ENCODE results near the gene LAMA2. TPM values are rescaled to one million over a fixed set of nuclear protein-coding genes. Genes with fewer than 3 reads are reported as not detected.

Gene LAMA2
- total and polyA plus RNA-seq, 2 of the 8 experiments (the other 6 are each of a cell fraction or from before 2014, with no cell fraction given) = 1.3 to 3.8 TPM

- no peaks in the 10 kb centered on the region for H3K9me3 ChIP-seq (ENCODE audit: insufficient read depth in 2 of 2, low read depth in 1 of 2, low read length in 1 of 2)
- H4K8ac ChIP-seq (ENCODE audit: extremely low read depth, insufficient read depth, low read length) = no peak overlapping the region
- no peak overlapping the region for H3K14ac ChIP-seq (ENCODE audit: insufficient read length)
- no peak overlapping the region for H2BK20ac ChIP-seq (ENCODE audit: low read length)
- H3K4me3 ChIP-seq (ENCODE audit: extremely low read depth in 1 of 4, insufficient read depth in 2 of 4, low read depth in 3 of 4, low read length in 4 of 4) = no peak overlapping the region
- H3K18ac ChIP-seq (ENCODE audit: extremely low read depth, low read length) = no peak overlapping the region
- DNase-seq (ENCODE audit: low read depth in 1 of 2, low spot score in 2 of 2) = no peak
- CTCF ChIA-PET (ENCODE audit: partially characterized antibody) = interaction anchor here (0.7 to 4.7 kb wide), 3 partner anchors 11 to 88 kb away, joined by 3 to 35 read pairs (median 3); no protein-coding TSS in a partner anchor
- TF ChIP-seq SIRT6 (IDR thresholded peaks at IDR 0.05; ENCODE audit: low read length) (no peak), GTF2F1 (IDR thresholded peaks at IDR 0.05; ENCODE audit: borderline replicate concordance, low read depth, low read length) (no peak), CTBP2 (IDR thresholded peaks at IDR 0.05; ENCODE audit: borderline replicate concordance, insufficient read depth, insufficient read length, low read length) (no peak), ATF3 (IDR thresholded peaks at IDR 0.05; ENCODE audit: insufficient read depth, low read depth, low read length) (no peak), POU5F1 (IDR thresholded peaks at IDR 0.05; ENCODE audit: low read depth, low read length) (no peak), SIN3A (conservative IDR thresholded peaks at IDR 0.05 in 1 of 2, IDR thresholded peaks at IDR 0.05 in 1 of 2; ENCODE audit: low read depth in 1 of 2, low read length in 2 of 2) (no peak)
- FAIRE-seq = no peak
- no peak overlapping the region for H3K4me2 ChIP-seq (ENCODE audit: insufficient read depth in 1 of 2, low read depth in 2 of 2, low read length in 2 of 2)
- no peak overlapping the region for H3K27ac ChIP-seq (ENCODE audit: low read depth, low read length)
- H3K9ac ChIP-seq (replicated peaks in 1 of 4; ENCODE audit: extremely low read depth in 1 of 4, low read depth in 3 of 4, low read length in 3 of 4) = no peak overlapping the region
- H2BK5ac ChIP-seq (ENCODE audit: low read depth, low read length) = no peak overlapping the region
- H2BK120ac ChIP-seq (replicated peaks; ENCODE audit: low read depth, low read length) = no peak overlapping the region
- peaks cover 0 to 3% (median 0%) of the 10 kb centered on the region in 4 experiments; a peak in 1 of 7 replicates for H3K4me1 ChIP-seq (replicated peaks in 1 of 4; ENCODE audit: control insufficient read depth in 3 of 4, insufficient read depth in 4 of 4, low read length in 3 of 4)
- H3K56ac ChIP-seq (replicated peaks; ENCODE audit: insufficient read length, low read depth, low read length) = no peak overlapping the region
- no peak overlapping the region for H4K5ac ChIP-seq (ENCODE audit: insufficient read length, low read depth, low read length)
- no peak overlapping the region for H3K23ac ChIP-seq (ENCODE audit: insufficient read length)
- H3K4ac ChIP-seq (replicated peaks; ENCODE audit: insufficient read length, low read depth, low read length) = no peak overlapping the region
- 86% methylated on average over 2 of the region's 2 CpGs; no CpG with 5 or more reads in 1 of the 2 experiments for WGBS, 2 experiments (ENCODE audit: extremely low coverage in 1 of 2, insufficient coverage in 1 of 2, insufficient read length in 1 of 2, insufficient replicate concordance in 2 of 2, low coverage in 1 of 2, low lambda C conversion rate in 2 of 2, missing lambda C conversion rate in 1 of 2)
- H2AK5ac ChIP-seq (ENCODE audit: low read depth, low read length) = no peak overlapping the region
- H4K91ac ChIP-seq (replicated peaks; ENCODE audit: insufficient read length, low read length) = no peak overlapping the region
- no peaks in the 10 kb centered on the region for H4K20me1 ChIP-seq (replicated peaks in 1 of 2; ENCODE audit: control insufficient read depth in 1 of 2, insufficient read depth in 2 of 2, low read length in 2 of 2)
- POLR2A ChIA-PET (ENCODE audit: partially characterized antibody) = no interaction called here
- no peak overlapping the region for H2BK15ac ChIP-seq (ENCODE audit: low read length)
- H2AFZ ChIP-seq (ENCODE audit: low read length) = no peak overlapping the region
- H3K23me2 ChIP-seq (ENCODE audit: low read depth, low read length) = no peaks in the 10 kb centered on the region
- no peaks in the 10 kb centered on the region for H3K36me3 ChIP-seq (ENCODE audit: control insufficient read depth in 2 of 4, insufficient read depth in 4 of 4, low read length in 3 of 4)
- no peaks in the 10 kb centered on the region for H3K79me1 ChIP-seq (ENCODE audit: low read depth, low read length)
- H3K79me2 ChIP-seq (ENCODE audit: control insufficient read depth in 1 of 2, insufficient read depth in 2 of 2, low read length in 2 of 2) = no peaks in the 10 kb centered on the region
- peaks cover 0 to 1% (median 0%) of the 10 kb centered on the region in 4 experiments; a peak in 1 of 7 replicates for H3K27me3 ChIP-seq (replicated peaks in 1 of 4; ENCODE audit: control insufficient read depth in 3 of 4, extremely low read depth in 1 of 4, insufficient read depth in 3 of 4, low read length in 3 of 4)
- H2BK12ac ChIP-seq (ENCODE audit: low read depth, low read length) = no peak overlapping the region
These were observed 606.4 kb downstream of the LAMA2 start for GRCh38 chr6:129489215-129489765.
